ENCODE results near the gene SAP130. TPM values are rescaled to one million over a fixed set of nuclear protein-coding genes. Genes with fewer than 3 reads are reported as not detected.

The SAP130 gene
- total and polyA plus RNA-seq, 4 donors, result 5.2 to 22.5 (median 7.0) TPM

GRCh38 chr2:127991742-127992141, 36.1 kb downstream of the SAP130 start:
- TF ChIP-seq CTCF (IDR thresholded peaks at IDR 0.05; ENCODE audit: control extremely low read depth, extremely low read depth), result no peak
- no peak overlapping the region for H3K9ac ChIP-seq (ENCODE audit: insufficient read depth in 1 of 2, low read length in 2 of 2)
- WGBS, 2 donors, result 92 to 96% methylated on average over 5 of the region's 5 CpGs
- no peaks in the 10 kb centered on the region for H3K27me3 ChIP-seq (ENCODE audit: control insufficient read depth in 3 of 3, insufficient read depth in 3 of 3, low read length in 2 of 3)
- DNase-seq, result no peak
- no peak for ATAC-seq (ENCODE audit: insufficient read depth, low FRiP score)
- peaks cover 0 to 2% (median 0%) of the 10 kb centered on the region in 5 donors for H3K4me1 ChIP-seq (ENCODE audit: control insufficient read depth in 5 of 5, insufficient read depth in 5 of 5, low read length in 5 of 5)
- no peak overlapping the region for H3K4me3 ChIP-seq
- peaks cover 18 to 35% (median 30%) of the 10 kb centered on the region in 4 donors for H3K36me3 ChIP-seq (ENCODE audit: control insufficient read depth in 4 of 4, insufficient read depth in 4 of 4, low read length in 4 of 4)
- H3K27ac ChIP-seq (ENCODE audit: low read depth in 1 of 2, low read length in 1 of 2), result no peak overlapping the region
- no peaks in the 10 kb centered on the region for H3K9me3 ChIP-seq (ENCODE audit: control insufficient read depth in 4 of 4, insufficient read depth in 3 of 4, low read length in 3 of 4)

GRCh38 chr2:127986548-127987079, 41.2 kb downstream of the SAP130 start:
- Histone ChIP-seq H3K9me3 (ENCODE audit: control insufficient read depth in 4 of 4, insufficient read depth in 3 of 4, low read length in 3 of 4) (no peaks in the 10 kb centered on the region), H3K36me3 (ENCODE audit: control insufficient read depth in 4 of 4, insufficient read depth in 4 of 4, low read length in 4 of 4) (peaks cover 24 to 55% (median 39%) of the 10 kb centered on the region in 4 donors), H3K4me3 (no peak overlapping the region), H3K9ac (ENCODE audit: insufficient read depth in 1 of 2, low read length in 2 of 2) (no peak overlapping the region), H3K4me1 (ENCODE audit: control insufficient read depth in 5 of 5, insufficient read depth in 5 of 5, low read length in 5 of 5) (no peaks in the 10 kb centered on the region), H3K27me3 (ENCODE audit: control insufficient read depth in 3 of 3, insufficient read depth in 3 of 3, low read length in 2 of 3) (no peaks in the 10 kb centered on the region), H3K27ac (ENCODE audit: low read depth in 1 of 2, low read length in 1 of 2) (no peak overlapping the region)
- 96 to 97% methylated on average over 7 of the region's 7 CpGs for WGBS, 2 donors
- TF ChIP-seq CTCF (IDR thresholded peaks at IDR 0.05; ENCODE audit: control extremely low read depth, extremely low read depth), result no peak
- ATAC-seq (ENCODE audit: insufficient read depth, low FRiP score) (no peak), DNase-seq (no peak)

- Histone ChIP-seq H3K4me1 (ENCODE audit: control insufficient read depth in 5 of 5, insufficient read depth in 5 of 5, low read length in 5 of 5) (no peaks in the 10 kb centered on the region), H3K27ac (ENCODE audit: low read depth in 1 of 2, low read length in 1 of 2) (no peak overlapping the region), H3K36me3 (ENCODE audit: control insufficient read depth in 4 of 4, insufficient read depth in 4 of 4, low read length in 4 of 4) (peaks cover 23 to 55% (median 40%) of the 10 kb centered on the region in 4 donors), H3K9ac (ENCODE audit: insufficient read depth in 1 of 2, low read length in 2 of 2) (no peak overlapping the region), H3K4me3 (no peak overlapping the region), H3K27me3 (ENCODE audit: control insufficient read depth in 3 of 3, insufficient read depth in 3 of 3, low read length in 2 of 3) (no peaks in the 10 kb centered on the region), H3K9me3 (ENCODE audit: control insufficient read depth in 4 of 4, insufficient read depth in 3 of 4, low read length in 3 of 4) (no peaks in the 10 kb centered on the region)
- no peak for ATAC-seq (ENCODE audit: insufficient read depth, low FRiP score)
- DNase-seq, result no peak
- 97 to 98% methylated on average over 13 of the region's 13 CpGs for WGBS, 2 donors
- no peak for TF ChIP-seq CTCF (IDR thresholded peaks at IDR 0.05; ENCODE audit: control extremely low read depth, extremely low read depth)
These were observed 42.1 kb downstream of the SAP130 start for GRCh38 chr2:127985735-127986134.

All from lung (tissue), 12 donors.